Suprapubic skin (tissue), 4 donors: ENCODE results near the gene WDR31. TPM values are rescaled to one million over a fixed set of nuclear protein-coding genes. Genes with fewer than 3 reads are reported as not detected.

Source experiments
- DNase-seq, 2 donors: peaks; one replicate each; pipeline ENCODE4 v3.0.0-alpha.2; 2019; ENCODE audit warnings: low spot score in 2 of 2
- H3K27ac ChIP-seq: fragments of 200-600 bp; sonication (generic); one replicate; pipeline ENCODE4 v1.5.1; 2019
- H3K27me3 ChIP-seq: fragments of 200-600 bp; sonication (generic); one replicate; pipeline ENCODE4 v1.5.1; 2019
- H3K36me3 ChIP-seq: fragments of 200-600 bp; sonication (generic); one replicate; pipeline ENCODE4 v1.5.1; 2019
- H3K4me1 ChIP-seq: fragments of 200-600 bp; sonication (generic); one replicate; pipeline ENCODE4 v1.5.1; 2019
- H3K4me3 ChIP-seq: fragments of 200-600 bp; sonication (generic); one replicate; pipeline ENCODE4 v1.5.1; 2019; ENCODE audit warnings: mild to moderate bottlenecking
- H3K9me3 ChIP-seq: fragments of 200-600 bp; sonication (generic); one replicate; pipeline ENCODE4 v1.5.1; 2019
- CTCF ChIP-seq, 2 donors: fragments of 200-600 bp in 1 of 2; fragments of 450-650 bp in 1 of 2; sonication (generic) in 1 of 2; IDR thresholded peaks; one replicate each; pipeline ENCODE4 v1.5.1; 2016 to 2019; ENCODE audit warnings: antibody characterized with exemption in 2 of 2, mild to moderate bottlenecking in 1 of 2, moderate library complexity in 1 of 2
- EP300 ChIP-seq: sonication (generic); formaldehyde crosslinking; IDR thresholded peaks from one replicate; pipeline ENCODE4 v1.6.1; 2017; ENCODE audit warnings: antibody characterized with exemption
- POLR2A ChIP-seq, 2 donors: fragments of 450-650 bp; IDR thresholded peaks; one replicate each; pipeline ENCODE4 v1.6.1; 2017; ENCODE audit warnings: antibody characterized with exemption in 2 of 2, mild to moderate bottlenecking in 2 of 2, moderate library complexity in 2 of 2
- POLR2AphosphoS5 ChIP-seq, 3 donors: sonication (generic); formaldehyde crosslinking; IDR thresholded peaks; one replicate each; pipeline ENCODE4 v1.6.1; 2017; ENCODE audit warnings: antibody characterized with exemption in 3 of 3
- WGBS: methylation state at CpG from one replicate; pipeline ENCODE4 v1.1.5; 2018; 5-methylcytosine and 5-hydroxymethylcytosine counted together
- total RNA-seq, 4 donors: library from RNA; depleted of rRNA; stranded (reverse); fragments of >200 nt; gene quantifications; one replicate each; pipeline ENCODE4 v1.1.0, GENCODE V29; 2016

The WDR31 gene
- total RNA-seq, 4 donors from 2014 or later, result 1.2 to 3.5 (median 1.7) TPM

GRCh38 chr9:113343732-113344231, 3.7 kb upstream of the WDR31 start:
- no peak for TF ChIP-seq POLR2AphosphoS5 (IDR thresholded peaks at IDR 0.05)
- TF ChIP-seq EP300, result no peak
- TF ChIP-seq CTCF (IDR thresholded peaks at IDR 0.05), result no peak
- no peak for TF ChIP-seq POLR2A (IDR thresholded peaks at IDR 0.05)
- H3K9me3 ChIP-seq, result no peaks in the 10 kb centered on the region
- WGBS, result 43% methylated on average over 1 of the region's 1 CpG
- peak; percentile 87 to 91 for DNase-seq
- no peaks in the 10 kb centered on the region for H3K27me3 ChIP-seq
- no peaks in the 10 kb centered on the region for H3K36me3 ChIP-seq
- H3K4me3 ChIP-seq, result no peak overlapping the region
- peak overlapping the region; percentile 63 for H3K27ac ChIP-seq
- H3K4me1 ChIP-seq, result peaks cover 27% of the 10 kb centered on the region

- 50% methylated on average over 8 of the region's 9 CpGs for WGBS
- no peaks in the 10 kb centered on the region for H3K9me3 ChIP-seq
- peak overlapping the region; percentile 84 for H3K27ac ChIP-seq
These were observed 1.8 kb upstream of the WDR31 start for GRCh38 chr9:113341712-113342410.

GRCh38 chr9:113337714-113338113, 2.4 kb downstream of the WDR31 start:
- no peak for TF ChIP-seq POLR2A (IDR thresholded peaks at IDR 0.05)
- no peak for TF ChIP-seq CTCF (IDR thresholded peaks at IDR 0.05)
- TF ChIP-seq EP300, result no peak
- TF ChIP-seq POLR2AphosphoS5 (IDR thresholded peaks at IDR 0.05), result no peak
- WGBS, result 96% methylated on average over 2 of the region's 2 CpGs
- H3K4me1 ChIP-seq, result peaks cover 21% of the 10 kb centered on the region
- no peak overlapping the region for H3K4me3 ChIP-seq
- H3K27ac ChIP-seq, result no peak overlapping the region
- no peaks in the 10 kb centered on the region for H3K36me3 ChIP-seq
- no peaks in the 10 kb centered on the region for H3K9me3 ChIP-seq
- DNase-seq, result no peak
- no peaks in the 10 kb centered on the region for H3K27me3 ChIP-seq

More at GRCh38 chr9:113341712-113342410, 1.8 kb upstream of the WDR31 start:
- TF ChIP-seq POLR2AphosphoS5 (IDR thresholded peaks at IDR 0.05) (peak in 2 of 3 donors; percentile 19 to 34), CTCF (IDR thresholded peaks at IDR 0.05) (no peak)
- DNase-seq, result no peak
- Histone ChIP-seq H3K27me3 (no peaks in the 10 kb centered on the region), H3K4me1 (peaks cover 27% of the 10 kb centered on the region), H3K36me3 (no peaks in the 10 kb centered on the region), H3K4me3 (no peak overlapping the region)

- no peaks in the 10 kb centered on the region for H3K27me3 ChIP-seq
- H3K4me3 ChIP-seq, result no peak overlapping the region
- no peaks in the 10 kb centered on the region for H3K4me1 ChIP-seq
- no peak overlapping the region for H3K27ac ChIP-seq
- peaks cover 10% of the 10 kb centered on the region for H3K36me3 ChIP-seq
- no peaks in the 10 kb centered on the region for H3K9me3 ChIP-seq
- TF ChIP-seq POLR2A (IDR thresholded peaks at IDR 0.05), result no peak
- no peak for DNase-seq
- WGBS, result 71% methylated on average over 4 of the region's 4 CpGs
These were observed 8.3 kb downstream of the WDR31 start for GRCh38 chr9:113331780-113332179.

GRCh38 chr9:113328045-113328782, 11.9 kb downstream of the WDR31 start:
- TF ChIP-seq POLR2AphosphoS5 (IDR thresholded peaks at IDR 0.05) (no peak), CTCF (IDR thresholded peaks at IDR 0.05) (no peak), POLR2A (IDR thresholded peaks at IDR 0.05) (no peak), EP300 (no peak)
- WGBS, result 96% methylated on average over 3 of the region's 3 CpGs
- Histone ChIP-seq H3K4me1 (no peaks in the 10 kb centered on the region), H3K4me3 (no peak overlapping the region), H3K36me3 (peaks cover 10% of the 10 kb centered on the region), H3K27ac (no peak overlapping the region), H3K27me3 (no peaks in the 10 kb centered on the region), H3K9me3 (no peaks in the 10 kb centered on the region)
- DNase-seq, result no peak
